KBM-7 (cell line): ENCODE results near the gene RFC4.
A peak's percentile ranks its signal among the peaks of the same experiment; 100 is the strongest.

ENCODE experiments used
- DNase-seq: peaks from one replicate; pipeline ENCODE4 v3.0.0-alpha.2; 2015
- in situ Hi-C: fragments of 300-500 bp; cut with MboI; formaldehyde crosslinking; loops from 2 replicates; pipeline ENCODE4 v1.14.3; 2020; ENCODE audit warnings: low sequenced_read_pairs, low pct_unique_long_range_greater_than_20kb, mixed read lengths

Gene RFC4

GRCh38 chr3:186800285-186800684 lies 6.0 kb downstream of the RFC4 start:
- in situ Hi-C loops, result no loop called here
- no peak for DNase-seq

GRCh38 chr3:186798239-186798874 lies 7.9 kb downstream of the RFC4 start:
- in situ Hi-C loops, result no loop called here
- no peak for DNase-seq

- DNase-seq, result peak; percentile 66
- in situ Hi-C loops, result no loop called here
These were observed 15.9 kb downstream of the RFC4 start for GRCh38 chr3:186790261-186790981.

- no peak for DNase-seq
- in situ Hi-C loops, result no loop called here
These were observed 16.6 kb downstream of the RFC4 start for GRCh38 chr3:186789554-186790260.

- in situ Hi-C loops, result no loop called here
- DNase-seq, result peak; percentile 26
These were observed 17.6 kb downstream of the RFC4 start for GRCh38 chr3:186788482-186789370.

- in situ Hi-C loops, result no loop called here
These were observed 18.4 kb downstream of the RFC4 start for GRCh38 chr3:186787642-186788481.

GRCh38 chr3:186786922-186787321 lies 19.4 kb downstream of the RFC4 start:
- no peak for DNase-seq
- in situ Hi-C loops, result no loop called here

More at GRCh38 chr3:186787642-186788481, 18.4 kb downstream of the RFC4 start:
- DNase-seq, result no peak

- in situ Hi-C loops, result no loop called here
These were observed 20.7 kb downstream of the RFC4 start for GRCh38 chr3:186785495-186786018.

GRCh38 chr3:186784820-186785494 lies 21.3 kb downstream of the RFC4 start:
- DNase-seq, result peak; percentile 24
- in situ Hi-C loops, result no loop called here

More at GRCh38 chr3:186785495-186786018, 20.7 kb downstream of the RFC4 start:
- DNase-seq, result no peak

- in situ Hi-C loops, result no loop called here
These were observed 22.4 kb downstream of the RFC4 start for GRCh38 chr3:186783731-186784515.

GRCh38 chr3:186783058-186783730 lies 23.1 kb downstream of the RFC4 start, which contains the start of gene EIF4A2:
EIF4A2 (plus strand) TSS chr3:186783577; CDS start chr3:186783611, 34 bp downstream.
- peak; percentile 90 for DNase-seq
- in situ Hi-C loops, result no loop called here

More at GRCh38 chr3:186783731-186784515, 22.4 kb downstream of the RFC4 start:
- peak; percentile 73 for DNase-seq

- in situ Hi-C loops, result no loop called here
- DNase-seq, result no peak
These were observed 23.7 kb downstream of the RFC4 start for GRCh38 chr3:186782542-186783057.

GRCh38 chr3:186779204-186779603 lies 27.1 kb downstream of the RFC4 start:
- in situ Hi-C loops, result no loop called here

GRCh38 chr3:186775999-186776398 lies 30.3 kb downstream of the RFC4 start:
- in situ Hi-C loops, result no loop called here
- DNase-seq, result no peak

More at GRCh38 chr3:186779204-186779603, 27.1 kb downstream of the RFC4 start:
- no peak for DNase-seq

GRCh38 chr3:186772701-186773417 lies 33.4 kb downstream of the RFC4 start:
- in situ Hi-C loops, result no loop called here
- no peak for DNase-seq
